Mucosa of rectum (tissue), 2 donors: ENCODE results near the gene FAM171A2.

Source experiments
- H3K27ac ChIP-seq, 2 donors: one replicate each; pipeline ENCODE4 v1.7.0; 2013; ENCODE audit warnings: inconsistent platforms in 2 of 2, low read depth in 2 of 2, low read length in 2 of 2
- H3K27me3 ChIP-seq, 2 donors: one replicate each; pipeline ENCODE4 v1.7.0; 2013; ENCODE audit warnings: low read length in 2 of 2; ENCODE audit not compliant: control insufficient read depth in 2 of 2, insufficient read depth in 2 of 2
- H3K36me3 ChIP-seq, 2 donors: one replicate each; pipeline ENCODE4 v1.7.0; 2013; ENCODE audit warnings: low read length in 2 of 2; ENCODE audit not compliant: control insufficient read depth in 2 of 2, insufficient read depth in 2 of 2
- H3K4me1 ChIP-seq, 2 donors: one replicate each; pipeline ENCODE4 v1.7.0; 2013; ENCODE audit warnings: low read length in 2 of 2, mild to moderate bottlenecking in 1 of 2; ENCODE audit not compliant: control insufficient read depth in 2 of 2, insufficient read depth in 2 of 2
- H3K4me3 ChIP-seq, 2 donors: one replicate each; pipeline ENCODE4 v1.7.0; 2013; ENCODE audit warnings: low read length in 2 of 2
- H3K9ac ChIP-seq, 2 donors: one replicate each; pipeline ENCODE4 v1.7.0; 2013; ENCODE audit warnings: low read length in 2 of 2, low read depth in 1 of 2, mild to moderate bottlenecking in 1 of 2
- H3K9me3 ChIP-seq, 2 donors: one replicate each; pipeline ENCODE4 v1.7.0; 2013; ENCODE audit warnings: low read length in 2 of 2; ENCODE audit not compliant: control insufficient read depth in 2 of 2
- donor health status: healthy.
- donor health status: Normal muscosa, but diverticular disease.

Gene FAM171A2

DNA sequence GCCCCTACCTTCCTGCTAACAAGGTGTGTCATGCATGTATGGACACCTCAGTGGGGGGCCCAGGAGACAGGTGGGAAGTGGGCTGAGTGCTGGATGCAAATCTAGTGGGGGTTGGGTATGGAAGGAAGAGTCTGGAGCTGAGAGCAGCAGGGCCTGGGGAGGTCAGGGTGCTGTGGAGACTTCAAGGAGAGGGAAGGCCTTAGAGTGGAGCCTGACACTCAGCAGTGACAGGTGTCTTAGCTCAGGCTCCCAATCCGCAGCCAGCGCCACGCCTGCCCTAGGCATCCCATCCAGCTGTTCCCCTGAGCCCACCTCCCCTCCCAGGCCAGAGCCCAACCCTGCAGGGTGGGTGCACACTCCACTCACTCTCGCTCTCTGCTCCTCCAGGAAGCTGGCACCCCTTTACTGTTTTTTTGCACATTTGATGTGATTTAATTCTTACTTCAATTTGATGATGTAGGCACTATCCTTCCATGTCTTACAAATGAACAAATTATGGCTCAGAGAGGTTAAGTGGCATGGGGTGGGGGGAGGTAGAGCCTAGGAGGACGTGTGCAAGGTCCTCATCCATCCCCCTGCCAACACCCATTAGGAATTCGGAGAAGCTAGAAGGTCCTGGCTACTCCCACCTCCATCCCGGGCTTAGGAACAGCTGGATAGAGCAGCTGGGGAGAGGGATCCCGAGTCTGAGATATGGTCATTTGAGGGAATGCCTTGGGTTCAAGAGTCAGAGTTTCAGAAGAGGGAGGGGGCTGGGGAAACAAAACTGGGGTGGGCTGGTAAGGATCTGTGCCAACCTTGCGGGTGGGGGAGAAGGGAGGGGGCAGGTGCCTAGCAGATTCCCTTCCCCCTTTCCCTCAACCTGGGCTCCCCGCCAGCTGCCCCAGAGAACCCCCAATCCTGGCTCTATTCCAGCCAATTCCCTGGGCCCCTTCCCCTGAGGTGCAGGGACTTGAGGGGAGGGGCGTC is 2.1 kb downstream of the FAM171A2 start:
- no peak overlapping the region for H3K4me3 ChIP-seq
- H3K4me1 ChIP-seq: peaks cover 2 to 6% of the 10 kb centered on the region in 2 donors

DNA sequence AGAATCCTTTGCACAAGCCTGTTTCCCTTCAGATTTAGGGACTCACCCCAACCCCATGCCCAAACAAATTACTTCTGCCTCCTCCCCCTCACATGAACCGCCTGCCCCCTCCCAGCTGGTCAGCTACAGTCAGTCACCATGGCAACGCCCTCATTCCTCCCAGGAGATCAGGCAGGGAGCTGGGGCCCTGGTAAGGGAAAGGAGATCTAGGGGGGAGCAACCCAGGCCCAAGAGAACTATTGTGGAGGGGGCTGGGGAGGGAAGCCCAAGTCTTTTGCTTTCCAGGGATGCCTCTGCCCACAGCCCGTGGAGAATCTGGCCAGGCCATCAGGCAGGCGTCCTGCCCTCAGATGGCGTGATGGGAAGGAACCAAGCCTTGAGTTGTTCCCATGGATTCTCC is 2.8 kb downstream of the FAM171A2 start:
- peaks cover 13 to 21% of the 10 kb centered on the region in 2 donors for H3K27me3 ChIP-seq
- no peak overlapping the region for H3K9ac ChIP-seq
- no peak overlapping the region for H3K27ac ChIP-seq
- H3K36me3 ChIP-seq: no peaks in the 10 kb centered on the region
- no peak overlapping the region for H3K4me3 ChIP-seq
- H3K4me1 ChIP-seq: peaks cover 2 to 6% of the 10 kb centered on the region in 2 donors
- no peaks in the 10 kb centered on the region for H3K9me3 ChIP-seq

More for the DNA sequence above, 2.1 kb downstream of the FAM171A2 start:
- Histone ChIP-seq H3K9me3 (no peaks in the 10 kb centered on the region), H3K9ac (no peak overlapping the region), H3K27me3 (peaks cover 15 to 26% of the 10 kb centered on the region in 2 donors), H3K36me3 (no peaks in the 10 kb centered on the region), H3K27ac (no peak overlapping the region)

DNA sequence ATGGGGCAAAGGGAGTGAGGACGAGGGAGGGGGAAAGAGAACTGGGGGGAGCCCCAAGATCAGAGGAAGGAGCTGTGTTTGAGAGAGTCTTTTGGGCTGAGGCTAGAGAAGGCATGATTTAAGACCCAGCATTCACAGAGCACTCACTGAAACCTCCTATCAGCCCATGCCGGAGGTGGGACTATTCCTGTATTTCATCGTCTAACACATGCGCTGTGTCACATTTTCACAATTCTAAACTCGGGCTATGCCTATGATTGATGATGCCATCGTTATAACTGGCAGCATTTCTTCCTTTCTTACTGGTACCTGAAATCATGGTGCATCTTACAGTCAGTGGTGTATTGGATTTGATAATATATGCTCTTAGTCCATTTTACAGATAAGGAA is 3.5 kb downstream of the FAM171A2 start:
- Histone ChIP-seq H3K27ac (no peak overlapping the region), H3K4me3 (no peak overlapping the region), H3K36me3 (no peaks in the 10 kb centered on the region), H3K9me3 (no peaks in the 10 kb centered on the region), H3K9ac (no peak overlapping the region), H3K4me1 (peaks cover 2 to 6% of the 10 kb centered on the region in 2 donors), H3K27me3 (peaks cover 13 to 21% of the 10 kb centered on the region in 2 donors)

DNA sequence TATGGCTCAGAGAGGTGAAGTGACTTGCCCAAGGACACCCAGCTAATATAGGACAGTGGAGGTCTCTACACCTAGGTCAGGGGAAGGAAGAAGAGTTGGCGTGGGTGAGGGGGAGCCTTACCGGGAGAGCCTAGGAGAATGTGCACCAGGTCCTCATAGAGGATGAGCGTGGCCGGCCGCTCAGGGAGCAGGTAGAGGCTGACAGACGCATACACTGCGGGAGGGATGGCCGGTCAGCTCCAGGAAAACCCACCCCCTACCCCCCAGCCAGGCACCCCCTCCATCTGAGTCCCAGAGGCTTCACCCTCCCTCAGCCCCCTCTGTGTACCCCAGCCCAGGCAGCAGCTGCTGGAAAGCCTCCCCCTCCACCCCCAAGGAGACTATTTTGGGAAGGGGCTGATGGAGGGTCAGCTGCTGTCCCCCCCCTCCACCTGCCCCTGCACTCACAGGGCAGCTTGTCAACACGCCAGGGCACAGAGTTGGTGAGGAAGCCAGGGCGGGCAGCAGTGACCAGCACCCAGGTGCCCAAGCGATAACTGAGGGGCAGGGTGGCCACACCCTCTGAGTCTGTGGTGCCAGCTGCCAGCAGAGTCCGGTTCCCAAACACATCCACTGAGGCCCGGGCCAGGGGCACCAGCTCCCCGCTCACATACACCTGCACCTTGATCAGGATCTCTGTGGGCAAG is 4.1 kb downstream of the FAM171A2 start:
- H3K27me3 ChIP-seq: peaks cover 10 to 21% of the 10 kb centered on the region in 2 donors
- peaks cover 2 to 6% of the 10 kb centered on the region in 2 donors for H3K4me1 ChIP-seq
- H3K9me3 ChIP-seq: no peaks in the 10 kb centered on the region
- no peak overlapping the region for H3K4me3 ChIP-seq
- H3K36me3 ChIP-seq: no peaks in the 10 kb centered on the region
- H3K9ac ChIP-seq: no peak overlapping the region
- H3K27ac ChIP-seq: no peak overlapping the region

DNA sequence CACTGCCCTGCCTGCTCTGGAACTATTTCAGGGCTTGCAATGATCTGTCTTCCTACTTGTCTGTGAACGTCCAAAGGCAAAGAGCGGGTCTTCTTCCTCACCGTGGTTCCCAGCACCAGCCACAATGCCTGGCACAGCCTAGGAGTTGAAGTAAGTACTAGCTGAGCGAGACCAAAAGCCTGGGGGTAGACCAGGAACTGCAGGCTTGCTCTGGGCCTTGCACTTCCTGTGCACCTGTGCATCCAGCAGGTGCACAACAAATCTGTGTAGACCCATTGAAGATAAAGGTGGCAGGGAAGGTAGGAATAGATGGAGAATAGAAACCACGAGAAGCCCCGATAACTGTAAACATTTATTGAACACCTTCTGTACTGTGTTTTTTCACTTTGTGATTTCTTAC is 4.6 kb downstream of the FAM171A2 start:
- H3K27ac ChIP-seq: no peak overlapping the region
- H3K9me3 ChIP-seq: no peaks in the 10 kb centered on the region
- peaks cover 2 to 6% of the 10 kb centered on the region in 2 donors for H3K4me1 ChIP-seq
- H3K9ac ChIP-seq: no peak overlapping the region
- no peaks in the 10 kb centered on the region for H3K36me3 ChIP-seq
- no peak overlapping the region for H3K4me3 ChIP-seq
- peaks cover 10 to 21% of the 10 kb centered on the region in 2 donors for H3K27me3 ChIP-seq

DNA sequence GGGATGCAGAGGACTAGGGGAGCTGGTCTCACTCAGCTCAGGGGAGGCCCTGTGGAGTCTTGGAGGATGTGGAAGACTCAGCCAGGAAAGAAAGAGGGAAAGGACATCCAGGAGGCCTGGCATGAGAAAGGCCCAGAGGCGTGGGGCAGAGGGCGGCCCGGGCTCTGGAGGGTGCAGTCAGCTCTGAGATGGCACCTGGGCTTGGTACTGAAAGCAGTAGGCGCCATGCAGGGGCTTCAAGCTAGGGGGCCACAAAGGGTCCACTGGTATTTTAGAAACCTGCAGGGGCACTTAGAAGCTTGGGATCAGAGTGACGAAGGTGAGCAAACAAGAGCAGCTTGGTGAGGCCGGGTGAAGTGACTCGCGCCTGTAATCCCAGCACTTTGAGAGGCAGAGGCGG is 5.6 kb downstream of the FAM171A2 start:
- Histone ChIP-seq H3K27ac (no peak overlapping the region), H3K4me3 (no peak overlapping the region), H3K36me3 (peaks cover 0 to 2% of the 10 kb centered on the region in 2 donors), H3K9ac (no peak overlapping the region), H3K9me3 (no peaks in the 10 kb centered on the region), H3K4me1 (peaks cover 2 to 4% of the 10 kb centered on the region in 2 donors), H3K27me3 (peaks cover 10 to 21% of the 10 kb centered on the region in 2 donors)

DNA sequence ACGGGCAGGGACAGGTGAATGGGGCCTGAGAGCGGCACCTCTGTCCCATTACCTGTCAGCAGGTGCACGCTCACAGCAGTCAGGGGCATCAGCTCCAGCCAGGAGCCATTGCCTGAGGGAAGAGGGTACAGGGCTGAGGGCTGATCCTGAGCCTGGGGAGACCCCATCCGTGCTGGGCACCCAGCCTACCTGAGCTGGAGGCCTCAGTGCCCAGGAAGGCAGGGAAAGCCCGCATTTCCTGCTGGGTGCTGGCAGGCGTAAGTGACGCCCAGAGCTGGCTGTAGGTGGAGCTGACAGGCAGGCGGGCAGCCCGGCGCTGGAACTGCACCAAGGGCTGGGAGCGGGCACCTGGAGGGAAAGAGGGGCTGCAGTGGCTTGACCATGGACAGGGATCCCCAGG is 7.4 kb downstream of the FAM171A2 start:
- H3K4me1 ChIP-seq: no peaks in the 10 kb centered on the region

DNA sequence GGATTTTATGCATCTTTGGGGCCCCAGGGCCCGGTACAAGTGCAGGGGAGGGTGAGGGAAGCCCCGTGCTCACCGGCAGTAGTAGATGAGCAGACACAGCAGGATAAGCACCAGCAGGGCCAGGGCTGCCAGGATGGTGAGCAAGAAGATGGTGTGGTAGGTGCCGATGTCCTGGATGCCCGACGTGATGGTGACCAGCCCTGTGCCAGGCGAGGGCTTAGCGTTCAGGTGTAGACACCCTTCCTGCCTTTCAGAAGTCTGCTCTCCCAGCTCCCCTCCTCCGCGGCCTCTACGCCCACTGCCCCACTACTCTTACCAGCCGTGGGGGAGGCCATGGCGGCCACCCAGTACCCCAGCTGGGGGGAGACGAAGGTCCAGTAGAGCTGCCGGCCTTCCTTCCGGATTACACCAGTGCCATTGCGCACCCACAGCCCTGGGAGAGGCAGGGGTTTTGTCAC is 8.0 kb downstream of the FAM171A2 start:
- Histone ChIP-seq H3K9me3 (no peaks in the 10 kb centered on the region), H3K9ac (no peak overlapping the region), H3K27me3 (peaks cover 1 to 10% of the 10 kb centered on the region in 2 donors), H3K27ac (no peak overlapping the region), H3K4me1 (no peaks in the 10 kb centered on the region), H3K36me3 (peaks cover 20 to 23% of the 10 kb centered on the region in 2 donors), H3K4me3 (no peak overlapping the region)

More for the DNA sequence above, 7.4 kb downstream of the FAM171A2 start:
- Histone ChIP-seq H3K9ac (no peak overlapping the region), H3K4me3 (no peak overlapping the region), H3K27me3 (peaks cover 6 to 15% of the 10 kb centered on the region in 2 donors), H3K27ac (no peak overlapping the region), H3K36me3 (peaks cover 15 to 17% of the 10 kb centered on the region in 2 donors), H3K9me3 (no peaks in the 10 kb centered on the region)

DNA sequence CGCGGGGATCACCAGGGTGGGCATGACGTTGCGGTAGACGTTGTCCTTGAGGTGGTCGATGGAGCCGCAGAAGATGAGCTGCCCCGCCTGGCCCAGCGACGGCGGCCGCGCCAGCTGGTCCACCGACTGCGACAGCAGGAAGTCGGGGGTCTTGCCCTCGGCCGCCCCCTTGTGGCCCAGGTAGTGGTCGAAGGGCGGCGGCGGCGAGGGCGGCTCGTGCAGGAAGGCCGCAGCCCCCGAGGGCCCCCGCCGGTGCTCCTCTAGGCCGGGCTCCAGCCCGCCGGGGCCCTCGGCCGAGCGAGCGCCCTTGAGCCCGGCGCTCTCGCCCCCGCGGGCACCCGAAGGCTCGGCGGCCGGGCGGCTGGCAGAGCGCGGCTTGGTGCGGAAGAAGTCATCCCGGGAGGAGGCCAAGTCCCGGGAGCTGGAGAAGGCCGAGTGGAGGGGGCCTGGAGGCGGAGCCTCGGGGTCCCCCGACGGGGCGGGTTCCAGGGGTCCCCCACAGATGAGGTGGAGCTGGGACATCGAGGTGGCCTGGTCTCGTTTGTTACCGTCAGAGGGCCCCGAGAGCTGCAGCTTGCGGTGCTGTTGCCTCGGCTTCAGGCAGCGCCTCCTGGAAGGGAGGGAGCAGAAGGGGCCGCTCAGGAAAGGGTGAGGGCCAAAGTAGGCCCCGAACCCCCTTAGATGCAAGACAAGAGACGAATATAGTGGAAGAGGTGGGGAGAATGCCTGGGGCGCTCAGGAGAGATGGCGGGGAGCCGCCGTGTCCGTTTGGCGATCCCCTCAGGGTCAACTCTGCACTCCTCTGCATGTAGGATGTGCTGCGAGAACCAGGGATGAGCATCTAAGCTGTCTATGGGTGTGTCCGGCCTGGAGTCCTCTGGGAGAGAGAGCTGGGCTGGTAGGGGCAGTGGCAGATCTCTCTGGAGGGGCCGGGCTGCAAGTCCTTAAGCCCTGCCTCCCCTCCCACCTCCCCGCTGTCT is 8.8 kb downstream of the FAM171A2 start:
- Histone ChIP-seq H3K36me3 (peaks cover 25 to 29% of the 10 kb centered on the region in 2 donors), H3K9me3 (no peaks in the 10 kb centered on the region), H3K4me1 (no peaks in the 10 kb centered on the region), H3K9ac (no peak overlapping the region), H3K4me3 (no peak overlapping the region), H3K27me3 (peaks cover 0 to 7% of the 10 kb centered on the region in 2 donors), H3K27ac (no peak overlapping the region)
